H1 (cell line): ENCODE data around the gene ZNF382. TPM values are rescaled to one million over a fixed set of nuclear protein-coding genes. Genes with fewer than 3 reads are reported as not detected.

Source experiments
- CTCF ChIA-PET: fragments of 300-600 bp; sonication (Branson Sonifier 250); formaldehyde crosslinking; loops from one replicate; lab custom pipeline; 2021; ENCODE audit not compliant: partially characterized antibody; lab: Charles Lee
- POLR2A ChIA-PET: fragments of 300-600 bp; sonication (Branson Sonifier 250); formaldehyde crosslinking; loops from one replicate; lab custom pipeline; 2021; ENCODE audit warnings: inconsistent platforms; ENCODE audit not compliant: partially characterized antibody; lab: Charles Lee
- DNase-seq, 2 experiments: peaks; one replicate each; pipeline versions ENCODE4 v3.0.0 to v3.0.0-alpha.2; 2010 to 2022; ENCODE audit warnings: low spot score in 2 of 2, low read depth in 1 of 2, mixed read lengths in 1 of 2
- FAIRE-seq: peaks from 2 replicates; lab custom pipeline; 2011; peaks lifted over from hg19 to GRCh38; lab: Jason Lieb, UNC
- H2AFZ ChIP-seq: 2 replicates; pipeline ENCODE4 v1.8.1; 2012; ENCODE audit warnings: low read length, inconsistent platforms
- H2AK5ac ChIP-seq: 2 replicates; pipeline ENCODE4 v1.6.1; 2013; ENCODE audit warnings: low read depth, low read length
- H2BK120ac ChIP-seq: replicated peaks from 2 replicates; pipeline ENCODE3; 2013; ENCODE audit warnings: low read depth, low read length, inconsistent platforms
- H2BK12ac ChIP-seq: 2 replicates; pipeline ENCODE4 v1.6.1; 2013; ENCODE audit warnings: low read depth, low read length
- H2BK15ac ChIP-seq: 2 replicates; pipeline ENCODE4 v1.6.1; 2013; ENCODE audit warnings: low read length
- H2BK20ac ChIP-seq: 2 replicates; pipeline ENCODE4 v1.6.1; 2013; ENCODE audit warnings: low read length
- H2BK5ac ChIP-seq: 2 replicates; pipeline ENCODE4 v1.6.1; 2013; ENCODE audit warnings: low read depth, low read length
- H3K14ac ChIP-seq: 2 replicates; pipeline ENCODE4 v1.6.1; 2013; ENCODE audit warnings: inconsistent platforms; ENCODE audit not compliant: insufficient read length
- H3K18ac ChIP-seq: 2 replicates; pipeline ENCODE4 v1.6.1; 2013; ENCODE audit warnings: low read length; ENCODE audit errors: extremely low read depth
- H3K23ac ChIP-seq: 2 replicates; pipeline ENCODE4 v1.6.1; 2013; ENCODE audit warnings: inconsistent platforms; ENCODE audit not compliant: insufficient read length
- H3K23me2 ChIP-seq: 2 replicates; pipeline ENCODE4 v1.6.1; 2013; ENCODE audit warnings: low read depth, low read length
- H3K27ac ChIP-seq: 2 replicates; pipeline ENCODE4 v1.6.1; 2011; ENCODE audit warnings: low read depth, low read length, inconsistent platforms
- H3K27me3 ChIP-seq, 4 experiments: replicated peaks in 1 of 4; 1 replicate in 1 of 4; 2 replicates in 3 of 4; pipeline versions ENCODE4 v1.6.1 to v1.8.1; 2011 to 2013; ENCODE audit warnings: low read length in 3 of 4, mild to moderate bottlenecking in 3 of 4, inconsistent platforms in 2 of 4, mixed read lengths in 2 of 4, moderate library complexity in 1 of 4; ENCODE audit not compliant: control insufficient read depth in 3 of 4, insufficient read depth in 3 of 4; ENCODE audit errors: extremely low read depth in 1 of 4
- H3K36me3 ChIP-seq, 4 experiments: 2 replicates each; pipeline versions ENCODE4 v1.6.1 to v1.8.1; 2011 to 2013; ENCODE audit warnings: mild to moderate bottlenecking in 4 of 4, low read length in 3 of 4, moderate library complexity in 2 of 4, control low read depth in 1 of 4, inconsistent platforms in 1 of 4; ENCODE audit not compliant: insufficient read depth in 4 of 4, control insufficient read depth in 2 of 4
- H3K4ac ChIP-seq: replicated peaks from 2 replicates; pipeline ENCODE3; 2013; ENCODE audit warnings: low read length, low read depth, mixed read lengths, inconsistent platforms; ENCODE audit not compliant: insufficient read length
- H3K4me1 ChIP-seq, 4 experiments: replicated peaks in 1 of 4; 1 replicate in 1 of 4; 2 replicates in 3 of 4; pipeline versions ENCODE4 v1.6.1 to v1.8.1; 2011 to 2013; ENCODE audit warnings: low read length in 3 of 4, inconsistent platforms in 2 of 4, mixed read lengths in 1 of 4; ENCODE audit not compliant: insufficient read depth in 4 of 4, control insufficient read depth in 3 of 4
- H3K4me2 ChIP-seq, 2 experiments: 2 replicates each; pipeline versions ENCODE4 v1.6.1 to v1.8.1; 2011 to 2013; ENCODE audit warnings: low read depth in 2 of 2, low read length in 2 of 2, control low read depth in 1 of 2, inconsistent platforms in 1 of 2, mild to moderate bottlenecking in 1 of 2; ENCODE audit not compliant: insufficient read depth in 1 of 2
- H3K4me3 ChIP-seq, 4 experiments: fragments of 200-600, 300-600 bp in 1 of 4; sonication (generic), shearing (Covaris generic), sonication (Bioruptor Twin) in 1 of 4; 2 replicates each; pipeline versions ENCODE4 v1.5.1 to v1.8.1; 2011 to 2016; ENCODE audit warnings: low read length in 4 of 4, low read depth in 3 of 4, control low read depth in 2 of 4, inconsistent platforms in 2 of 4, mild to moderate bottlenecking in 2 of 4, mixed read lengths in 1 of 4, moderate library complexity in 1 of 4; ENCODE audit not compliant: insufficient read depth in 2 of 4; ENCODE audit errors: extremely low read depth in 1 of 4
- H3K56ac ChIP-seq: replicated peaks from 2 replicates; pipeline ENCODE3; 2013; ENCODE audit warnings: low read depth, mild to moderate bottlenecking, mixed read lengths, low read length, inconsistent platforms; ENCODE audit not compliant: insufficient read length
- H3K79me1 ChIP-seq: 2 replicates; pipeline ENCODE4 v1.6.1; 2013; ENCODE audit warnings: low read depth, low read length, control low read depth
- H3K79me2 ChIP-seq, 2 experiments: 2 replicates each; pipeline versions ENCODE4 v1.6.1 to v1.8.1; 2012 to 2013; ENCODE audit warnings: low read length in 2 of 2, mild to moderate bottlenecking in 2 of 2, inconsistent platforms in 1 of 2; ENCODE audit not compliant: insufficient read depth in 2 of 2, control insufficient read depth in 1 of 2
- H3K9ac ChIP-seq, 4 experiments: replicated peaks in 1 of 4; 1 replicate in 1 of 4; 2 replicates in 3 of 4; pipeline versions ENCODE4 v1.6.1 to v1.8.1; 2011 to 2013; ENCODE audit warnings: low read depth in 3 of 4, low read length in 3 of 4, control low read depth in 2 of 4, mild to moderate bottlenecking in 2 of 4, moderate library complexity in 2 of 4, inconsistent platforms in 1 of 4; ENCODE audit errors: extremely low read depth in 1 of 4
- H3K9me3 ChIP-seq, 2 experiments: 2 replicates each; pipeline versions ENCODE4 v1.6.1 to v1.8.1; 2012 to 2013; ENCODE audit warnings: mild to moderate bottlenecking in 2 of 2, moderate library complexity in 2 of 2, control low read depth in 1 of 2, inconsistent platforms in 1 of 2, low read depth in 1 of 2, low read length in 1 of 2, mixed read lengths in 1 of 2; ENCODE audit not compliant: insufficient read depth in 2 of 2
- H4K20me1 ChIP-seq, 2 experiments: replicated peaks in 1 of 2; 2 replicates each; pipeline versions ENCODE3 to v1.8.1; 2011 to 2013; ENCODE audit warnings: inconsistent platforms in 2 of 2, low read length in 2 of 2, mild to moderate bottlenecking in 1 of 2; ENCODE audit not compliant: insufficient read depth in 2 of 2, control insufficient read depth in 1 of 2
- H4K5ac ChIP-seq: 2 replicates; pipeline ENCODE4 v1.6.1; 2013; ENCODE audit warnings: low read length, low read depth, mixed read lengths, inconsistent platforms; ENCODE audit not compliant: insufficient read length
- H4K8ac ChIP-seq: 2 replicates; pipeline ENCODE4 v1.8.0; 2013; ENCODE audit warnings: mild to moderate bottlenecking, moderate library complexity, low read length, inconsistent platforms; ENCODE audit not compliant: insufficient read depth; ENCODE audit errors: extremely low read depth
- H4K91ac ChIP-seq: replicated peaks from 2 replicates; pipeline ENCODE3; 2013; ENCODE audit warnings: low read length, mixed read lengths, inconsistent platforms; ENCODE audit not compliant: insufficient read length
- CEBPB ChIP-seq: IDR thresholded peaks from 2 replicates; pipeline ENCODE4 v1.6.1; 2012; ENCODE audit warnings: low read depth, low read length
- EZH2 ChIP-seq: fragments of 200-600 bp; sonication (generic); IDR thresholded peaks from 2 replicates; pipeline ENCODE4 v1.7.1; 2012; ENCODE audit warnings: low read depth, mild to moderate bottlenecking, moderate library complexity, low read length, inconsistent platforms; ENCODE audit not compliant: severe bottlenecking
- KDM5A ChIP-seq: fragments of 200-600 bp; IDR thresholded peaks from 2 replicates; pipeline ENCODE4 v1.7.1; 2012; ENCODE audit warnings: mild to moderate bottlenecking, low read length, inconsistent platforms, mixed read lengths
- NRF1 ChIP-seq: IDR thresholded peaks from 2 replicates; pipeline ENCODE4 v1.6.1; 2011; ENCODE audit warnings: mild to moderate bottlenecking, low read depth, low read length, improper control_type of control experiment
- SIX5 ChIP-seq: IDR thresholded peaks from 2 replicates; pipeline ENCODE4 v1.6.1; 2011; ENCODE audit warnings: mild to moderate bottlenecking, low read depth, low read length
- SP2 ChIP-seq: IDR thresholded peaks from 2 replicates; pipeline ENCODE4 v1.6.1; 2012; ENCODE audit warnings: mild to moderate bottlenecking, low read length, inconsistent platforms
- SRF ChIP-seq: IDR thresholded peaks from 2 replicates; pipeline ENCODE4 v1.6.1; 2011; ENCODE audit warnings: mild to moderate bottlenecking, low read depth, low read length, moderate library complexity
- WGBS, 2 experiments: shearing (Covaris generic) in 1 of 2; methylation state at CpG; one replicate each; pipeline versions ENCODE4 v1.1.6 to v1.1.7; 2013 to 2015; ENCODE audit warnings: low lambda C conversion rate in 2 of 2, mixed read lengths in 2 of 2, inconsistent platforms in 1 of 2, low coverage in 1 of 2, missing lambda C conversion rate in 1 of 2; ENCODE audit not compliant: insufficient replicate concordance in 2 of 2, insufficient coverage in 1 of 2, insufficient read length in 1 of 2; ENCODE audit errors: extremely low coverage in 1 of 2, missing lambda C conversion rate in 1 of 2; 5-methylcytosine and 5-hydroxymethylcytosine counted together
- polyA plus RNA-seq, 7 experiments: library from polyadenylated mRNA; depleted of rRNA in 3 of 7; stranded (reverse) in 5 of 7; unstranded in 2 of 7; fragments of >200 nt in 5 of 7; fragments of 200-250 nt in 2 of 7; gene quantifications; 1 replicate in 5 of 7; 2 replicates in 1 of 7; 4 replicates in 1 of 7; pipeline versions ENCODE4 v1.2.1 to v1.2.3, GENCODE V29; 2011 to 2013; ENCODE audit warnings: missing spikeins in 2 of 7, mixed read lengths in 2 of 7
- total RNA-seq: library from RNA; stranded (reverse); fragmentation: NEBNext Ultra II Directional; extraction: Animal tissue kit (Norgen Biotek cat#: 25700); gene quantifications from 2 replicates; pipeline ENCODE4 v1.2.1, GENCODE V29; 2021

The ZNF382 gene
- total and polyA plus RNA-seq, 2 of the 8 experiments (the other 6 are each of a cell fraction or from before 2014, with no cell fraction given): 1.9 to 6.3 TPM

DNA sequence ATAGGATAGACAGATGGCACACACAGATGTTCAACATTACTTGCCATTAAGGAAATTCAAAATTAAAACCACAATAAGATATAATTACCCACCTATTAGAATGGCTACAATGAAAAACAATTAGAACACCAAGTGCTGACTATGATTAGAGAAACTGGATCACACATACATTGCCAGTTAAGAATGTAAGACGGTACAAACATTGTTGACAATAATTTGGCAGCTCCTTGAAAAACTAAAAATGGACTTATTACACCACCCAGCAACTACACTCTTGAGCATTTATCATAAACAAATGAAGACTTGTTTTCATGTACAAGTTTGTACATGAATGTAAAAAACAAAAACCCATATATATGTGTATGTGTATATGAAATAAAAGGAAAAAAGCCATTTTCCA lies 47.8 kb downstream of the ZNF382 start:
- no peak for FAIRE-seq
- peaks cover 2 to 61% (median 22%) of the 10 kb centered on the region in 4 experiments; a peak in 7 of 8 replicates for H3K36me3 ChIP-seq

More for the DNA sequence above, 47.8 kb downstream of the ZNF382 start:
- ChIA-PET POLR2A (no interaction called here), CTCF (interaction anchor here (1.0 kb wide), 1 partner anchor 18 kb away, joined by 3 read pairs; no protein-coding TSS in a partner anchor)
- H3K4me1 ChIP-seq: no peaks in the 10 kb centered on the region
- H3K9ac ChIP-seq: no peak overlapping the region
- H4K91ac ChIP-seq: no peak overlapping the region
- no peak overlapping the region for H3K4me2 ChIP-seq
- H2BK20ac ChIP-seq: no peak overlapping the region
- no peak overlapping the region for H2BK120ac ChIP-seq
- H2BK12ac ChIP-seq: no peak overlapping the region
- H2BK5ac ChIP-seq: no peak overlapping the region
- DNase-seq: no peak
- H3K27me3 ChIP-seq: peaks cover 0 to 1% (median 0%) of the 10 kb centered on the region in 4 experiments; a peak in 1 of 7 replicates
- peaks cover 17 to 20% of the 10 kb centered on the region in 2 experiments; a peak in 3 of 4 replicates for H3K9me3 ChIP-seq
- no peak overlapping the region for H2BK15ac ChIP-seq
- H3K23me2 ChIP-seq: no peaks in the 10 kb centered on the region
- no peak overlapping the region for H3K27ac ChIP-seq
- WGBS, 2 experiments: 91% methylated on average over 1 of the region's 1 CpG; no CpG with 5 or more reads in 1 of the 2 experiments
- H3K4me3 ChIP-seq: no peak overlapping the region
- H4K8ac ChIP-seq: no peak overlapping the region
- no peak overlapping the region for H3K18ac ChIP-seq
- H3K14ac ChIP-seq: no peak overlapping the region
- no peak overlapping the region for H4K5ac ChIP-seq
- no peak overlapping the region for H3K4ac ChIP-seq
- no peaks in the 10 kb centered on the region for H3K79me1 ChIP-seq
- no peak overlapping the region for H2AK5ac ChIP-seq
- H4K20me1 ChIP-seq: no peaks in the 10 kb centered on the region
- no peak for TF ChIP-seq SP2
- no peak for TF ChIP-seq EZH2
- TF ChIP-seq SIX5: no peak
- TF ChIP-seq KDM5A: no peak
- no peak for TF ChIP-seq NRF1
- no peak for TF ChIP-seq SRF
- TF ChIP-seq CEBPB: no peak
- H3K56ac ChIP-seq: no peak overlapping the region
- no peaks in the 10 kb centered on the region for H3K79me2 ChIP-seq
- no peak overlapping the region for H3K23ac ChIP-seq
- no peak overlapping the region for H2AFZ ChIP-seq
